ENCODE results near the gene CYP3A5. TPM values are rescaled to one million over a fixed set of nuclear protein-coding genes. Genes with fewer than 3 reads are reported as not detected.

CYP3A5 gene
- total and polyA plus RNA-seq, 2 of the 13 experiments (the other 11 are each of a cell fraction or from before 2014, with no cell fraction given), result 5.7 to 9.3 TPM

- TF ChIP-seq MXD3 (CRISPR knock-in tag; IDR thresholded peaks at IDR 0.05) (no peak), MTERF4 (CRISPR knock-in tag; IDR thresholded peaks at IDR 0.05) (no peak), ZNF749 (CRISPR knock-in tag; IDR thresholded peaks at IDR 0.05; ENCODE audit: borderline replicate concordance) (no peak), ZNF724P (CRISPR knock-in tag; IDR thresholded peaks at IDR 0.05; ENCODE audit: borderline replicate concordance) (no peak), ZNF260 (CRISPR knock-in tag; IDR thresholded peaks at IDR 0.05; ENCODE audit: borderline replicate concordance, low read depth) (no peak), ZNF547 (CRISPR knock-in tag; IDR thresholded peaks at IDR 0.05) (no peak), MTF2 (CRISPR knock-in tag; IDR thresholded peaks at IDR 0.05; ENCODE audit: borderline replicate concordance) (no peak), KLF6 (CRISPR knock-in tag; IDR thresholded peaks at IDR 0.05) (no peak), TCF7L2 (IDR thresholded peaks at IDR 0.05; ENCODE audit: low read depth, low read length) (no peak), HMGXB3 (CRISPR knock-in tag; IDR thresholded peaks at IDR 0.05; ENCODE audit: borderline replicate concordance) (no peak), SCMH1 (CRISPR knock-in tag; IDR thresholded peaks at IDR 0.05; ENCODE audit: borderline replicate concordance) (no peak), NFATC3 (CRISPR knock-in tag; IDR thresholded peaks at IDR 0.05) (no peak; the same call in 1 of the 2 replicates), ATF1 (CRISPR knock-in tag; IDR thresholded peaks at IDR 0.05) (peak; percentile 54; the same call in 1 of the 2 replicates), RFX1 (IDR thresholded peaks at IDR 0.05) (no peak), U2AF2 (IDR thresholded peaks at IDR 0.05; ENCODE audit: low read depth, low read length) (no peak), KDM1A (CRISPR knock-in tag; IDR thresholded peaks at IDR 0.05) (no peak), ZBTB2 (CRISPR knock-in tag; IDR thresholded peaks at IDR 0.05; ENCODE audit: low read depth) (no peak)
- TF ChIP-seq, protein P1, sequence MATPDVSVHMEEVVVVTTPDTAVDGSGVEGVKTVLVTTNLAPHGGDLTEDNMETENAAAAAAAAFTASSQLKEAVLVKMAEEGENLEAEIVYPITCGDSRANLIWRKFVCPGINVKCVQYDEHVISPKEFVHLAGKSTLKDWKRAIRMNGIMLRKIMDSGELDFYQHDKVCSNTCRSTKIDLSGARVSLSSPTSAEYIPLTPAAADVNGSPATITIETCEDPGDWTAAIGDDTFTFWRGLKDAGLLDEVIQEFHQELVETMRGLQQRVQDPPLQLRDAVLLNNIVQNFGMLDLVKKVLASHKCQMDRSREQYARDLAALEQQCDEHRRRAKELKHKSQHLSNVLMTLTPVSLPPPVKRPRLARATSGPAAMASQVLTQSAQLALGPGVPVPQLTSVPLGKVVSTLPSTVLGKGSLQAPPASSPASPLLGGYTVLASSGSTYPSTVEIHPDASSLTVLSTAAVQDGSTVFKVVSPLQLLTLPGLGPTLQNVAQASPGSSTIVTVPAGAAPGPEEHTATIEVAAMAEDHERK (CRISPR knock-in tag; IDR thresholded peaks at IDR 0.05; ENCODE audit: low read depth), result no peak
- TF ChIP-seq, protein P2, sequence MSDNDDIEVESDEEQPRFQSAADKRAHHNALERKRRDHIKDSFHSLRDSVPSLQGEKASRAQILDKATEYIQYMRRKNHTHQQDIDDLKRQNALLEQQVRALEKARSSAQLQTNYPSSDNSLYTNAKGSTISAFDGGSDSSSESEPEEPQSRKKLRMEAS (IDR thresholded peaks at IDR 0.05), result peak; percentile 51; the same call in 1 of the 2 replicates
These were observed 14.6 kb upstream of the CYP3A5 start (continued) for GRCh38 chr7:99694201-99694911.

Measured in HepG2 (cell line).